Measurements from ENCODE around the gene CARNS1. TPM values are rescaled to one million over a fixed set of nuclear protein-coding genes. Genes with fewer than 3 reads are reported as not detected.
"Not testable (repeated sequence)": the region's sequence is repeated elsewhere in the genome, so short reads cannot be mapped to it uniquely, and the experiment has no call there.

Gene CARNS1
- total and polyA plus RNA-seq, 3 donors from 2014 or later = 0.74 to 1.6 (median 1.3) TPM

- H3K27me3 ChIP-seq = no peaks in the 10 kb centered on the region
- TF ChIP-seq CTCF (IDR thresholded peaks at IDR 0.05) = peak in 2 of 3 experiments; percentile 2 to 68
- TF ChIP-seq POLR2A (IDR thresholded peaks at IDR 0.05) = no peak
- H3K4me1 ChIP-seq = peaks cover 16% of the 10 kb centered on the region
- DNase-seq = peak; percentile 92
- 0 to 1% methylated on average over 4 to 39 of the region's 73 CpGs for WGBS, 2 donors
- peak within 1 kb of the TSS; percentile 85 to 92 for H3K27ac ChIP-seq
- intact Hi-C loops (cut with DNase I; ENCODE audit: low total_unique reads) = loop anchor here (10.0 kb wide), 1 partner anchor 83 kb away; the partner anchor contains the start of gene AIP
- H3K4me3 ChIP-seq = peak within 1 kb of the TSS; percentile 88 to 93
- H3K36me3 ChIP-seq (ENCODE audit: low read depth, missing control alignments) = no peaks in the 10 kb centered on the region
- H3K9me3 ChIP-seq = no peaks in the 10 kb centered on the region
Observed at GRCh38 chr11:67401495-67402191, 13.8 kb upstream of the CARNS1 start, which contains the start of gene PPP1CA. Gene PPP1CA, minus strand, starts transcription at chr11:67401858. Its CDS starts 76 bp downstream, at chr11:67401782.

- intact Hi-C loops (cut with DNase I; ENCODE audit: low total_unique reads) = loop anchor here (10.0 kb wide), 1 partner anchor 82 kb away; the partner anchor contains the start of gene AIP
- not testable (repeated sequence) for DNase-seq; H3K36me3 ChIP-seq (ENCODE audit: low read depth, missing control alignments); H3K9me3 ChIP-seq; H3K27me3 ChIP-seq
- H3K27ac ChIP-seq = peak overlapping the region; percentile 66 to 92
- H3K4me3 ChIP-seq = peak overlapping the region; percentile 11 to 88
- peaks cover 16% of the 10 kb centered on the region for H3K4me1 ChIP-seq
- WGBS, 2 donors = 30 to 52% methylated on average over 17 to 19 of the region's 19 CpGs
Observed at GRCh38 chr11:67402192-67402839, 13.2 kb upstream of the CARNS1 start.

GRCh38 chr11:67403085-67403484 is 12.4 kb upstream of the CARNS1 start:
- intact Hi-C loops (cut with DNase I; ENCODE audit: low total_unique reads) = loop anchor here (10.0 kb wide), 1 partner anchor 82 kb away; the partner anchor contains the start of gene AIP
- not testable (repeated sequence) for DNase-seq; H3K9me3 ChIP-seq; H3K27me3 ChIP-seq; H3K27ac ChIP-seq; H3K4me3 ChIP-seq; H3K36me3 ChIP-seq (ENCODE audit: low read depth, missing control alignments)
- 94% methylated on average over 8 to 9 of the region's 9 CpGs for WGBS, 2 donors
- peaks cover 16% of the 10 kb centered on the region for H3K4me1 ChIP-seq

GRCh38 chr11:67404515-67405195 is 10.8 kb upstream of the CARNS1 start:
- WGBS, 2 donors = 55 to 81% methylated on average over 8 to 13 of the region's 13 CpGs
- Histone ChIP-seq H3K36me3 (ENCODE audit: low read depth, missing control alignments) (no peaks in the 10 kb centered on the region), H3K4me1 (peaks cover 16% of the 10 kb centered on the region), H3K27me3 (no peaks in the 10 kb centered on the region), H3K9me3 (no peaks in the 10 kb centered on the region), H3K4me3 (no peak overlapping the region), H3K27ac (no peak overlapping the region)
- intact Hi-C loops (cut with DNase I; ENCODE audit: low total_unique reads) = loop anchor here (10.0 kb wide), 1 partner anchor 80 kb away; the partner anchor contains the start of gene AIP
- TF ChIP-seq CTCF (IDR thresholded peaks at IDR 0.05) = no peak
- TF ChIP-seq POLR2A (IDR thresholded peaks at IDR 0.05) = no peak
- DNase-seq = no peak

GRCh38 chr11:67405196-67405567 is 10.3 kb upstream of the CARNS1 start:
- Histone ChIP-seq H3K4me1 (peaks cover 14% of the 10 kb centered on the region), H3K27ac (no peak overlapping the region), H3K9me3 (no peaks in the 10 kb centered on the region), H3K4me3 (no peak overlapping the region), H3K27me3 (no peaks in the 10 kb centered on the region), H3K36me3 (ENCODE audit: low read depth, missing control alignments) (no peaks in the 10 kb centered on the region)
- DNase-seq = no peak
- WGBS, 2 donors = 88 to 98% methylated on average over 6 of the region's 6 CpGs
- TF ChIP-seq CTCF (IDR thresholded peaks at IDR 0.05) (no peak), POLR2A (IDR thresholded peaks at IDR 0.05) (no peak)
- intact Hi-C loops (cut with DNase I; ENCODE audit: low total_unique reads) = loop anchor here (10.0 kb wide), 1 partner anchor 80 kb away; the partner anchor contains the start of gene AIP

All from testis (tissue), 3 donors.